HPDE6-E6E7 (cell line): ENCODE measurements around the gene BARX1.
"Not testable (repeated sequence)": the region's sequence is repeated elsewhere in the genome, so short reads cannot be mapped to it uniquely, and the experiment has no call there.

Source experiments
- DNase-seq: peaks from one replicate; pipeline ENCODE4 v3.0.0; 2011; ENCODE audit warnings: missing footprints; ENCODE audit errors: extremely low spot score

Gene BARX1

GRCh38 chr9:93965830-93966577, 10.8 kb upstream of the BARX1 start:
- DNase-seq: no peak

GRCh38 chr9:93964685-93965084, 9.5 kb upstream of the BARX1 start:
- no peak for DNase-seq

- DNase-seq: no peak
Observed at GRCh38 chr9:93963969-93964368, 8.8 kb upstream of the BARX1 start.

GRCh38 chr9:93963489-93963888, 8.3 kb upstream of the BARX1 start:
- not testable (repeated sequence) for DNase-seq

- peak; percentile 62 for DNase-seq
Observed at GRCh38 chr9:93962561-93963440, 7.6 kb upstream of the BARX1 start.

GRCh38 chr9:93962017-93962416, 6.9 kb upstream of the BARX1 start:
- DNase-seq: no peak

GRCh38 chr9:93960971-93961841, 6.1 kb upstream of the BARX1 start:
- DNase-seq: no peak

- DNase-seq: no peak
Observed at GRCh38 chr9:93960221-93960970, 5.2 kb upstream of the BARX1 start.

GRCh38 chr9:93959739-93960154, 4.6 kb upstream of the BARX1 start:
- no peak for DNase-seq

- no peak for DNase-seq
Observed at GRCh38 chr9:93958819-93959682, 3.9 kb upstream of the BARX1 start.

GRCh38 chr9:93958121-93958818, 3.1 kb upstream of the BARX1 start:
- DNase-seq: no peak

GRCh38 chr9:93955981-93956784, 1.0 kb upstream of the BARX1 start:
- DNase-seq: no peak

- DNase-seq: no peak
Observed at GRCh38 chr9:93954434-93955061, 607 bp downstream of the BARX1 start.

GRCh38 chr9:93953496-93954433, 1.4 kb downstream of the BARX1 start:
- no peak for DNase-seq

GRCh38 chr9:93952784-93953495, 2.2 kb downstream of the BARX1 start:
- no peak for DNase-seq

- no peak for DNase-seq
Observed at GRCh38 chr9:93952119-93952783, 2.9 kb downstream of the BARX1 start.
